ENCODE results near the gene PANX2. TPM values are rescaled to one million over a fixed set of nuclear protein-coding genes. Genes with fewer than 3 reads are reported as not detected.

The PANX2 gene
- total and polyA plus RNA-seq, 4 donors, result 0.39 to 14.8 (median 1.5) TPM

- TF ChIP-seq SP1 (IDR thresholded peaks at IDR 0.05), result no peak
- TF ChIP-seq JUND (IDR thresholded peaks at IDR 0.05), result no peak
- no peak for TF ChIP-seq YY1 (IDR thresholded peaks at IDR 0.05)
- no peak for TF ChIP-seq NR2F2 (IDR thresholded peaks at IDR 0.05)
These were observed 49.5 kb downstream of the PANX2 start (continued) for GRCh38 chr22:50219800-50220602.

- DNase-seq (ENCODE audit: low spot score), result no peak
These were observed 50.3 kb downstream of the PANX2 start for GRCh38 chr22:50220603-50221409.

More at GRCh38 chr22:50220603-50221409, 50.3 kb downstream of the PANX2 start:
- Histone ChIP-seq H3K4me3 (ENCODE audit: low read depth in 1 of 3, low read length in 3 of 3) (no peak overlapping the region), H3K27ac (ENCODE audit: low read depth in 1 of 2, low read length in 2 of 2) (no peak overlapping the region), H3K9ac (ENCODE audit: low read depth in 1 of 2, low read length in 2 of 2) (no peak overlapping the region), H3K4me1 (ENCODE audit: control insufficient read depth in 4 of 4, insufficient read depth in 4 of 4, low read length in 3 of 4) (peaks cover 4 to 15% (median 7%) of the 10 kb centered on the region in 4 donors), H3K9me3 (ENCODE audit: control insufficient read depth in 4 of 4, low read length in 3 of 4) (no peaks in the 10 kb centered on the region), H3K27me3 (ENCODE audit: control insufficient read depth in 4 of 4, insufficient read depth in 4 of 4, low read length in 3 of 4) (no peaks in the 10 kb centered on the region), H3K36me3 (ENCODE audit: control insufficient read depth in 4 of 4, insufficient read depth in 3 of 4, low read depth in 1 of 4, low read length in 3 of 4) (peaks cover 33 to 78% (median 41%) of the 10 kb centered on the region in 4 donors)
- WGBS, result 98% methylated on average over 45 of the region's 45 CpGs
- TF ChIP-seq YY1 (IDR thresholded peaks at IDR 0.05) (no peak), HNF4A (conservative IDR thresholded peaks at IDR 0.05) (no peak), MAX (IDR thresholded peaks at IDR 0.05) (no peak), CTCF (IDR thresholded peaks at IDR 0.05; ENCODE audit: low read depth, low read length, missing input control) (no peak), EGR1 (IDR thresholded peaks at IDR 0.05; ENCODE audit: low read depth in 2 of 2) (no peak), FOXA2 (IDR thresholded peaks at IDR 0.05) (no peak), TAF1 (conservative IDR thresholded peaks at IDR 0.05) (no peak), GABPA (IDR thresholded peaks at IDR 0.05 in 1 of 2, conservative IDR thresholded peaks at IDR 0.05 in 1 of 2) (no peak), FOXA1 (IDR thresholded peaks at IDR 0.05) (no peak), RXRA (IDR thresholded peaks at IDR 0.05) (no peak), NR2F2 (IDR thresholded peaks at IDR 0.05) (no peak), HNF4G (IDR thresholded peaks at IDR 0.05) (no peak), ATF3 (IDR thresholded peaks at IDR 0.05) (no peak), JUND (IDR thresholded peaks at IDR 0.05) (no peak)
